HTR-8/SVneo (cell line): ENCODE measurements around the gene CENPP.

Source experiments
- DNase-seq: peaks from one replicate; pipeline ENCODE4 v3.0.0; 2011; ENCODE audit warnings: low spot score, mixed read lengths; ENCODE audit not compliant: insufficient read length
- FAIRE-seq: peaks from 2 replicates; lab custom pipeline; 2011; peaks lifted over from hg19 to GRCh38; lab: Jason Lieb, UNC

Gene CENPP

GRCh38 chr9:92525306-92525705 is 199.6 kb downstream of the CENPP start:
- FAIRE-seq (no peak), DNase-seq (no peak)

GRCh38 chr9:92527291-92527828 is 201.6 kb downstream of the CENPP start:
- FAIRE-seq (no peak), DNase-seq (no peak)

- no peak for DNase-seq
- FAIRE-seq, result no peak
These were observed 202.2 kb downstream of the CENPP start for GRCh38 chr9:92527832-92528521.

GRCh38 chr9:92528522-92528849 is 202.7 kb downstream of the CENPP start:
- FAIRE-seq (no peak), DNase-seq (no peak)

- FAIRE-seq (no peak), DNase-seq (no peak)
These were observed 203.4 kb downstream of the CENPP start for GRCh38 chr9:92529124-92529523.

GRCh38 chr9:92530893-92531292 is 205.1 kb downstream of the CENPP start:
- no peak for FAIRE-seq
- no peak for DNase-seq

GRCh38 chr9:92534204-92534603 is 208.5 kb downstream of the CENPP start:
- no peak for DNase-seq
- FAIRE-seq, result no peak

- FAIRE-seq, result no peak
- DNase-seq, result no peak
These were observed 208.9 kb downstream of the CENPP start for GRCh38 chr9:92534674-92535073.

- DNase-seq (no peak), FAIRE-seq (no peak)
These were observed 210.4 kb downstream of the CENPP start, which contains the start of gene ECM2 for GRCh38 chr9:92535940-92536850. TSS of gene ECM2 (minus strand) at chr9:92535990. CDS start at chr9:92522866, 13,124 bp downstream.

- DNase-seq, result no peak
- no peak for FAIRE-seq
These were observed 212.8 kb downstream of the CENPP start for GRCh38 chr9:92538541-92538940.

GRCh38 chr9:92543972-92544371 is 218.2 kb downstream of the CENPP start:
- DNase-seq (no peak), FAIRE-seq (no peak)

GRCh38 chr9:92545002-92545510 is 219.3 kb downstream of the CENPP start:
- DNase-seq (no peak), FAIRE-seq (no peak)

- no peak for FAIRE-seq
- DNase-seq, result no peak
These were observed 221.6 kb downstream of the CENPP start for GRCh38 chr9:92547356-92547755.

- no peak for FAIRE-seq
These were observed 225.0 kb downstream of the CENPP start for GRCh38 chr9:92550765-92551164.

GRCh38 chr9:92558612-92559374 is 233.0 kb downstream of the CENPP start:
- DNase-seq (no peak), FAIRE-seq (no peak)

More at GRCh38 chr9:92550765-92551164, 225.0 kb downstream of the CENPP start:
- no peak for DNase-seq

GRCh38 chr9:92561374-92562330 is 235.9 kb downstream of the CENPP start:
- FAIRE-seq (no peak), DNase-seq (no peak)

- DNase-seq, result no peak
- FAIRE-seq, result no peak
These were observed 236.8 kb downstream of the CENPP start for GRCh38 chr9:92562461-92562967.

GRCh38 chr9:92563116-92564100 is 237.7 kb downstream of the CENPP start:
- no peak for FAIRE-seq
- no peak for DNase-seq
